Measurements from ENCODE around the gene STAG2. TPM values are rescaled to one million over a fixed set of nuclear protein-coding genes. Genes with fewer than 3 reads are reported as not detected.
"Not testable (repeated sequence)": the region's sequence is repeated elsewhere in the genome, so short reads cannot be mapped to it uniquely, and the experiment has no call there.

The STAG2 gene
- total and polyA plus RNA-seq, 2 experiments from 2014 or later: 29.2 to 51.7 TPM

- Histone ChIP-seq H3K27ac (no peak overlapping the region), H3F3A (ENCODE audit: insufficient read depth) (no peaks in the 10 kb centered on the region), H3K9ac (no peak overlapping the region), H2AFZ (no peak overlapping the region), H3K4me3 (no peak overlapping the region), H3K27me3 (replicated peaks; ENCODE audit: insufficient read depth) (no peaks in the 10 kb centered on the region), H3K79me2 (ENCODE audit: insufficient read depth) (no peaks in the 10 kb centered on the region), H3K4me2 (ENCODE audit: unreplicated experiment) (no peak overlapping the region), H4K20me1 (ENCODE audit: insufficient read depth) (no peaks in the 10 kb centered on the region), H3K9me2 (ENCODE audit: insufficient read depth) (no peaks in the 10 kb centered on the region), H3K9me3 (ENCODE audit: low read depth) (no peaks in the 10 kb centered on the region), H3K36me3 (ENCODE audit: low read depth) (peaks cover 8% of the 10 kb centered on the region; the same call in 1 of the 2 replicates), H3K4me1 (ENCODE audit: insufficient read depth) (no peaks in the 10 kb centered on the region)
- DNase-seq: no peak
- in situ Hi-C loops (cut with MboI): no loop called here
- WGBS, 2 experiments (ENCODE audit: low coverage in 1 of 2, low lambda C conversion rate in 2 of 2, missing lambda C conversion rate in 2 of 2): 97 to 98% methylated on average over 5 of the region's 5 CpGs
- no peak for TF ChIP-seq EZH2phosphoT487 (IDR thresholded peaks at IDR 0.05; ENCODE audit: insufficient read depth, low read depth)
- TF ChIP-seq EZH2 (IDR thresholded peaks at IDR 0.05; ENCODE audit: insufficient read depth, poor library complexity, severe bottlenecking): no peak
Measured at GRCh38 chrX:124103966-124104365, 142.5 kb downstream of the STAG2 start.

GRCh38 chrX:124104512-124104911 lies 143.0 kb downstream of the STAG2 start:
- H3K27ac ChIP-seq; in situ Hi-C loops (cut with MboI); H3K9me2 ChIP-seq (ENCODE audit: insufficient read depth); H3K9me3 ChIP-seq (ENCODE audit: low read depth); DNase-seq; H3K27me3 ChIP-seq (replicated peaks; ENCODE audit: insufficient read depth); H3K4me3 ChIP-seq; H3K4me2 ChIP-seq (ENCODE audit: unreplicated experiment); H2AFZ ChIP-seq; H3K9ac ChIP-seq; H3K4me1 ChIP-seq (ENCODE audit: insufficient read depth); H4K20me1 ChIP-seq (ENCODE audit: insufficient read depth); H3K79me2 ChIP-seq (ENCODE audit: insufficient read depth); H3F3A ChIP-seq (ENCODE audit: insufficient read depth); H3K36me3 ChIP-seq (ENCODE audit: low read depth): not testable (repeated sequence)
- 99 to 100% methylated on average over 7 of the region's 7 CpGs for WGBS, 2 experiments (ENCODE audit: low coverage in 1 of 2, low lambda C conversion rate in 2 of 2, missing lambda C conversion rate in 2 of 2)

- H3K27ac ChIP-seq: no peak overlapping the region
- DNase-seq: no peak
- H3K4me1 ChIP-seq (ENCODE audit: insufficient read depth): no peaks in the 10 kb centered on the region
- H3K9ac ChIP-seq: no peak overlapping the region
- no peaks in the 10 kb centered on the region for H3K27me3 ChIP-seq (replicated peaks; ENCODE audit: insufficient read depth)
- no peak overlapping the region for H2AFZ ChIP-seq
- H3K9me2 ChIP-seq (ENCODE audit: insufficient read depth): no peaks in the 10 kb centered on the region
- H3K36me3 ChIP-seq (ENCODE audit: low read depth): no peaks in the 10 kb centered on the region
- in situ Hi-C loops (cut with MboI): no loop called here
- no peaks in the 10 kb centered on the region for H3K9me3 ChIP-seq (ENCODE audit: low read depth)
- no peak overlapping the region for H3K4me2 ChIP-seq (ENCODE audit: unreplicated experiment)
- no peak for TF ChIP-seq EZH2 (IDR thresholded peaks at IDR 0.05; ENCODE audit: insufficient read depth, poor library complexity, severe bottlenecking)
- H4K20me1 ChIP-seq (ENCODE audit: insufficient read depth): no peaks in the 10 kb centered on the region
- no peaks in the 10 kb centered on the region for H3K79me2 ChIP-seq (ENCODE audit: insufficient read depth)
- 56 to 81% methylated on average over 2 of the region's 4 CpGs for WGBS, 2 experiments (ENCODE audit: low coverage in 1 of 2, low lambda C conversion rate in 2 of 2, missing lambda C conversion rate in 2 of 2)
- no peaks in the 10 kb centered on the region for H3F3A ChIP-seq (ENCODE audit: insufficient read depth)
- no peak overlapping the region for H3K4me3 ChIP-seq
Measured at GRCh38 chrX:124113621-124114600, 152.4 kb downstream of the STAG2 start.

GRCh38 chrX:124117325-124117724 lies 155.8 kb downstream of the STAG2 start:
- H3K27ac ChIP-seq: no peak overlapping the region
- no peak overlapping the region for H3K4me3 ChIP-seq
- H3K9me2 ChIP-seq (ENCODE audit: insufficient read depth): no peaks in the 10 kb centered on the region
- WGBS, 2 experiments (ENCODE audit: low coverage in 1 of 2, low lambda C conversion rate in 2 of 2, missing lambda C conversion rate in 2 of 2): 88 to 92% methylated on average over 1 of the region's 1 CpG
- no peaks in the 10 kb centered on the region for H3K27me3 ChIP-seq (replicated peaks; ENCODE audit: insufficient read depth)
- no peaks in the 10 kb centered on the region for H3F3A ChIP-seq (ENCODE audit: insufficient read depth)
- no peaks in the 10 kb centered on the region for H3K9me3 ChIP-seq (ENCODE audit: low read depth)
- H3K36me3 ChIP-seq (ENCODE audit: low read depth): no peaks in the 10 kb centered on the region
- no peak overlapping the region for H3K9ac ChIP-seq
- no peak overlapping the region for H2AFZ ChIP-seq
- H3K79me2 ChIP-seq (ENCODE audit: insufficient read depth): no peaks in the 10 kb centered on the region
- DNase-seq: no peak
- in situ Hi-C loops (cut with MboI): no loop called here
- no peaks in the 10 kb centered on the region for H4K20me1 ChIP-seq (ENCODE audit: insufficient read depth)
- H3K4me1 ChIP-seq (ENCODE audit: insufficient read depth): no peaks in the 10 kb centered on the region
- TF ChIP-seq EZH2phosphoT487 (IDR thresholded peaks at IDR 0.05; ENCODE audit: insufficient read depth, low read depth) (no peak), EZH2 (IDR thresholded peaks at IDR 0.05; ENCODE audit: insufficient read depth, poor library complexity, severe bottlenecking) (no peak)
- H3K4me2 ChIP-seq (ENCODE audit: unreplicated experiment): no peak overlapping the region

Data from GM23248 (cell line).